GM19239 (cell line): Measurements from ENCODE around the gene C19orf47.
A peak's percentile ranks its signal among the peaks of the same experiment; 100 is the strongest.

Source experiments
- DNase-seq: peaks from one replicate; pipeline ENCODE4 v3.0.0; 2011; ENCODE audit warnings: low spot score; ENCODE audit not compliant: insufficient read length
- FAIRE-seq: peaks from 2 replicates; lab custom pipeline; 2011; peaks lifted over from hg19 to GRCh38; lab: Jason Lieb, UNC

The C19orf47 gene

GRCh38 chr19:40322271-40322610, 26.0 kb downstream of the C19orf47 start:
- FAIRE-seq (no peak), DNase-seq (no peak)

GRCh38 chr19:40321566-40322270, 26.5 kb downstream of the C19orf47 start:
- FAIRE-seq, result no peak
- DNase-seq, result no peak

GRCh38 chr19:40321076-40321475, 27.1 kb downstream of the C19orf47 start:
- DNase-seq (no peak), FAIRE-seq (no peak)

GRCh38 chr19:40320558-40320935, 27.6 kb downstream of the C19orf47 start:
- DNase-seq, result no peak

GRCh38 chr19:40317338-40317737, 30.9 kb downstream of the C19orf47 start:
- FAIRE-seq (no peak), DNase-seq (no peak)

More at GRCh38 chr19:40320558-40320935, 27.6 kb downstream of the C19orf47 start:
- no peak for FAIRE-seq

GRCh38 chr19:40315812-40316470, 32.3 kb downstream of the C19orf47 start:
- DNase-seq, result no peak
- no peak for FAIRE-seq

- FAIRE-seq (no peak), DNase-seq (no peak)
Observed at GRCh38 chr19:40314656-40315055, 33.5 kb downstream of the C19orf47 start.

GRCh38 chr19:40313229-40313983, 34.8 kb downstream of the C19orf47 start:
- DNase-seq (no peak), FAIRE-seq (no peak)

- DNase-seq, result no peak
- FAIRE-seq, result no peak
Observed at GRCh38 chr19:40312533-40312932, 35.7 kb downstream of the C19orf47 start.

- FAIRE-seq (no peak), DNase-seq (no peak)
Observed at GRCh38 chr19:40309666-40310065, 38.5 kb downstream of the C19orf47 start.

GRCh38 chr19:40305403-40305802, 42.8 kb downstream of the C19orf47 start:
- DNase-seq (peak; percentile 80), FAIRE-seq (peak; percentile 97)

- FAIRE-seq (no peak), DNase-seq (no peak)
Observed at GRCh38 chr19:40304306-40304705, 43.9 kb downstream of the C19orf47 start.

- DNase-seq, result no peak
- FAIRE-seq, result no peak
Observed at GRCh38 chr19:40303765-40304164, 44.4 kb downstream of the C19orf47 start.

GRCh38 chr19:40302224-40303011, 45.8 kb downstream of the C19orf47 start:
- no peak for FAIRE-seq
- DNase-seq, result no peak

- FAIRE-seq, result no peak
- DNase-seq, result no peak
Observed at GRCh38 chr19:40300668-40301067, 47.5 kb downstream of the C19orf47 start.

GRCh38 chr19:40298026-40298425, 50.2 kb downstream of the C19orf47 start:
- FAIRE-seq (no peak), DNase-seq (no peak)

GRCh38 chr19:40294560-40294959, 53.6 kb downstream of the C19orf47 start:
- FAIRE-seq (no peak), DNase-seq (no peak)

- DNase-seq (no peak), FAIRE-seq (no peak)
Observed at GRCh38 chr19:40286971-40287421, 61.2 kb downstream of the C19orf47 start.

- no peak for DNase-seq
- FAIRE-seq, result peak; percentile 26
Observed at GRCh38 chr19:40286235-40286970, 61.8 kb downstream of the C19orf47 start.
